ENCODE results near the gene FNBP1.

GRCh38 chr9:129839324-129840023 lies 203.5 kb downstream of the FNBP1 start:
- TF ChIP-seq EZH2 (IDR thresholded peaks at IDR 0.05; ENCODE audit: low read length, unreplicated experiment), result no peak
- TF ChIP-seq CTCF (conservative IDR thresholded peaks at IDR 0.05; ENCODE audit: low read depth, low read length), result no peak
